ENCODE data around the gene KAZN. TPM values are rescaled to one million over a fixed set of nuclear protein-coding genes. Genes with fewer than 3 reads are reported as not detected.

The KAZN gene
- polyA plus RNA-seq, 1 of the 3 experiments (the other 2 are of a cell fraction): 6.8 TPM

DNA sequence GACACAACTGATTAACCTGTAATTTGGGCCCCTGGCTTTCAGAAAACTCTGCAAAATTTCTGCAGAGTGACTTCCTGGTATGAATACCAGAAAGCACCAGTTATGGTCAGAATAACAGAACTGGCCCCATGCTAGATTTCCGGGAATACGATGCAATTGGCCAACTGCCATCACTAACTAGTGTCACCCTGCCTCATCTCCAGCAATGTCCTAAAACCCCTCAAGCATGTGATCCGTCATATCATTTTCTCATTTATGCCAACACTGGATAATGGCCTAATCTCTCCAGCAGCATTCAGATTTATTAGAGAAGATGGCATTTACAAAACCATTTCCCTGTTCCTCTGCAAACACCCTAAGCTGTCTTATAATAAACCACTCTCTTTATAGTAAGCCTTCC lies 15.4 kb downstream of the KAZN start:
- no peak overlapping the region for H3K9ac ChIP-seq
- CTCF ChIA-PET: interaction anchor here (1.4 kb wide), 1 partner anchor 14 kb away, joined by 3 read pairs; no protein-coding TSS in a partner anchor
- no peaks in the 10 kb centered on the region for H3K79me2 ChIP-seq (ENCODE audit: insufficient read depth)
- WGBS (ENCODE audit: low lambda C conversion rate): 9% methylated on average over 3 of the region's 3 CpGs
- no peaks in the 10 kb centered on the region for H3K36me3 ChIP-seq (replicated peaks in 1 of 2; ENCODE audit: control insufficient read depth in 1 of 2, insufficient read depth in 2 of 2, low read length in 1 of 2)
- no peaks in the 10 kb centered on the region for H4K20me1 ChIP-seq (ENCODE audit: insufficient read depth)
- H3K9me2 ChIP-seq: no peaks in the 10 kb centered on the region
- peak overlapping the region in 1 of 2 experiments; percentile 28; a peak in 2 of 4 replicates for H3K27ac ChIP-seq (ENCODE audit: low read depth in 2 of 2, low read length in 1 of 2)
- POLR2A ChIA-PET: no interaction called here
- no peak overlapping the region for H3K4me2 ChIP-seq
- H3K4me3 ChIP-seq (ENCODE audit: low read depth in 2 of 2, low read length in 1 of 2): no peak overlapping the region
- H3K9me3 ChIP-seq: no peaks in the 10 kb centered on the region; the same call in 1 of the 2 replicates
- no peaks in the 10 kb centered on the region for H3K27me3 ChIP-seq (ENCODE audit: insufficient read depth)
- TF ChIP-seq CHD2 (IDR thresholded peaks at IDR 0.05; ENCODE audit: low read length, partially characterized antibody) (no peak), RCOR1 (IDR thresholded peaks at IDR 0.05; ENCODE audit: low read length) (peak; percentile 84), GATA2 (CRISPR knock-in tag; IDR thresholded peaks at IDR 0.05) (peak; percentile 25; the same call in 1 of the 2 replicates), GABPA (IDR thresholded peaks at IDR 0.05; ENCODE audit: low read depth) (no peak), EP300 (IDR thresholded peaks at IDR 0.05; ENCODE audit: borderline replicate concordance in 1 of 2, low read depth in 1 of 2, low read length in 1 of 2) (peak in 1 of 2 experiments; percentile 47; a peak in 1 of 4 replicates)
- DNase-seq: peak; percentile 62
- no peaks in the 10 kb centered on the region for H3F3A ChIP-seq (replicated peaks; ENCODE audit: insufficient read depth)
- H2AFZ ChIP-seq (ENCODE audit: low read depth): no peak overlapping the region
- H3K4me1 ChIP-seq (ENCODE audit: control insufficient read depth in 1 of 2, insufficient read depth in 2 of 2, low read depth in 1 of 2, low read length in 1 of 2): peaks cover 0 to 21% of the 10 kb centered on the region in 2 experiments; a peak in 2 of 4 replicates

DNA sequence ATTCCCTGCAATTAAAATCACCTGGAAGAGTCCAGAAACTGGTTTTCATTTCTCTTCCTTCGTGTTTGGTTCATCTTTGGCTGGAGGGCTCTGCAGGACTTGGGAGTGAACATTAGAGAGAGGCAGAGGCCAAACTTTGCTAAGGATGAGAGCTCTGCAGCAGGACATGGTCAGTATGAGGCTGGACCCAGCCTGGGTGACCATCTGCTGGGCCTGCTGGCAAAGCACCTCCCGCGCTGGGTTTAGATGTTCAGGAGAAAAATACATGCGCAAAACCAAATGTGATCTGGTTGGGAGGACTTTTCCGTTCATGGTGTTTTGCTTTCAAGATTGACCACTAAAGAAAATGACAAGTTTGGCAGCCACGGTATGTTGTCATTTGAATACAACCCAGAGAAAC lies 15.9 kb downstream of the KAZN start:
- POLR2A ChIA-PET: no interaction called here
- Histone ChIP-seq H2AFZ (ENCODE audit: low read depth) (no peak overlapping the region), H3K4me2 (no peak overlapping the region), H3K4me3 (ENCODE audit: low read depth in 2 of 2, low read length in 1 of 2) (no peak overlapping the region), H3F3A (replicated peaks; ENCODE audit: insufficient read depth) (no peaks in the 10 kb centered on the region), H4K20me1 (ENCODE audit: insufficient read depth) (no peaks in the 10 kb centered on the region), H3K9ac (no peak overlapping the region), H3K27me3 (ENCODE audit: insufficient read depth) (no peaks in the 10 kb centered on the region), H3K79me2 (ENCODE audit: insufficient read depth) (no peaks in the 10 kb centered on the region), H3K27ac (ENCODE audit: low read depth in 2 of 2, low read length in 1 of 2) (peak overlapping the region in 1 of 2 experiments; percentile 28; a peak in 1 of 4 replicates), H3K9me2 (no peaks in the 10 kb centered on the region), H3K36me3 (replicated peaks in 1 of 2; ENCODE audit: control insufficient read depth in 1 of 2, insufficient read depth in 2 of 2, low read length in 1 of 2) (no peaks in the 10 kb centered on the region), H3K9me3 (no peaks in the 10 kb centered on the region; the same call in 1 of the 2 replicates), H3K4me1 (ENCODE audit: control insufficient read depth in 1 of 2, insufficient read depth in 2 of 2, low read depth in 1 of 2, low read length in 1 of 2) (peaks cover 0 to 21% of the 10 kb centered on the region in 2 experiments; a peak in 2 of 4 replicates)
- DNase-seq: peak; percentile 31
- TF ChIP-seq FOXJ3 (CRISPR knock-in tag; IDR thresholded peaks at IDR 0.05): no peak
- no peak; the same call in 1 of the 2 replicates for TF ChIP-seq RAD21 (IDR thresholded peaks at IDR 0.05; ENCODE audit: low read length)
- TF ChIP-seq JUND (IDR thresholded peaks at IDR 0.05): no peak
- TF ChIP-seq EZH2phosphoT487 (IDR thresholded peaks at IDR 0.05; ENCODE audit: borderline replicate concordance, low read depth): no peak
- TF ChIP-seq, protein P1, sequence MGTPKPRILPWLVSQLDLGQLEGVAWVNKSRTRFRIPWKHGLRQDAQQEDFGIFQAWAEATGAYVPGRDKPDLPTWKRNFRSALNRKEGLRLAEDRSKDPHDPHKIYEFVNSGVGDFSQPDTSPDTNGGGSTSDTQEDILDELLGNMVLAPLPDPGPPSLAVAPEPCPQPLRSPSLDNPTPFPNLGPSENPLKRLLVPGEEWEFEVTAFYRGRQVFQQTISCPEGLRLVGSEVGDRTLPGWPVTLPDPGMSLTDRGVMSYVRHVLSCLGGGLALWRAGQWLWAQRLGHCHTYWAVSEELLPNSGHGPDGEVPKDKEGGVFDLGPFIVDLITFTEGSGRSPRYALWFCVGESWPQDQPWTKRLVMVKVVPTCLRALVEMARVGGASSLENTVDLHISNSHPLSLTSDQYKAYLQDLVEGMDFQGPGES (IDR thresholded peaks at IDR 0.05; ENCODE audit: low read depth, low read length): no peak
- TF ChIP-seq GABPA (IDR thresholded peaks at IDR 0.05; ENCODE audit: low read depth): no peak
- TF ChIP-seq ELF1 (IDR thresholded peaks at IDR 0.05): no peak
- no peak for TF ChIP-seq CHD2 (IDR thresholded peaks at IDR 0.05; ENCODE audit: low read length, partially characterized antibody)
- no peak for TF ChIP-seq RFX5 (IDR thresholded peaks at IDR 0.05; ENCODE audit: low read length)
- CTCF ChIA-PET: interaction anchor here (1.0 kb wide), 1 partner anchor 118 kb away, joined by 3 read pairs; no protein-coding TSS in a partner anchor
- 61% methylated on average over 6 of the region's 6 CpGs for WGBS (ENCODE audit: low lambda C conversion rate)
